GM13976 (cell line): ENCODE results near the gene CCDC170.
"Not testable (repeated sequence)": the region's sequence is repeated elsewhere in the genome, so short reads cannot be mapped to it uniquely, and the experiment has no call there.

Experiments
- DNase-seq: peaks from one replicate; pipeline ENCODE4 v3.0.0; 2012; ENCODE audit warnings: low spot score
- CTCF ChIP-seq: IDR thresholded peaks from 2 replicates; pipeline ENCODE4 v1.5.1; 2012; ENCODE audit warnings: borderline replicate concordance, mild to moderate bottlenecking; ENCODE audit not compliant: insufficient read depth; ENCODE audit errors: extremely low read depth, missing control alignments, control extremely low read depth
- in situ Hi-C: fragments of 300-500 bp; cut with MboI; formaldehyde crosslinking; loops from one replicate; pipeline ENCODE4 v1.12.0; 2022; ENCODE audit warnings: low sequenced_read_pairs, mixed read lengths, inconsistent platforms; ENCODE audit not compliant: unreplicated experiment

CCDC170 gene

GRCh38 chr6:151537556-151537955 lies 43.7 kb downstream of the CCDC170 start:
- no peak for DNase-seq
- no peak for TF ChIP-seq CTCF
- in situ Hi-C loops = no loop called here

DNA sequence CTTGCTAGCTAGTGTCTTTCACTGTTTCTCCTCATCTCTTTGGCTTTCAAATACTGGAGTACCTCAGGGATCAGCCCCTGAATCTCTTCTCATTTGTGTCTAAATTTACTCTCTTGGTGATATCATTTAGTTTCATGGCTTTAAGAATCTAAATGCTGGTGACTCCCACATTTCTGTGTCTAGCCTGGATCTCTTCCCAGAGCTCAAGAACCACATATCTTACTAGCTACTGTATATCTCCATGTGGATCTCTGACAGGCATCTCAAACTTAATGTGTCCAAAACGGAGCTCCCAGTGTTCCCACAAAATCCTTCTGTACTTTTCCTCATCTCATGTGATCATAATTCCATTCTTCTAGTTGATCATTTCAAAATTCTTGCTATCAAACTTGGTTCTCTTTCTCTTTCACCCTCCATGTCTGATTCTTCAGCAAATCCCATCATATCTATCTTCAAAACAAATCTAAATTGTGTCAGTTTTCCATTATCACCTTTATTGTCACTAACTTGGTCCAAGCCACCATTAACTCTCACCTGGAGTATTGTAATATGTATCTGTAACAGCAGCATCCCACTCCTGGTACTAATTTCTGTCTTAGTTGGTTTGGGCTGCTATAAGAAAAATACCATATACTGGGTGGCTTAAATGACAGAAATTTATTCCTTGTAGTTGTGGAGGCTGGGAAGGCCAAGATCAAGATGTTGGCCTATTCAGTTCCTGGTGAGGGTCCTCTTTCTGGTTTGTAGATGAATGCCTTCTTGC lies 45.9 kb downstream of the CCDC170 start:
- in situ Hi-C loops = no loop called here
- DNase-seq = no peak
- TF ChIP-seq CTCF = no peak

DNA sequence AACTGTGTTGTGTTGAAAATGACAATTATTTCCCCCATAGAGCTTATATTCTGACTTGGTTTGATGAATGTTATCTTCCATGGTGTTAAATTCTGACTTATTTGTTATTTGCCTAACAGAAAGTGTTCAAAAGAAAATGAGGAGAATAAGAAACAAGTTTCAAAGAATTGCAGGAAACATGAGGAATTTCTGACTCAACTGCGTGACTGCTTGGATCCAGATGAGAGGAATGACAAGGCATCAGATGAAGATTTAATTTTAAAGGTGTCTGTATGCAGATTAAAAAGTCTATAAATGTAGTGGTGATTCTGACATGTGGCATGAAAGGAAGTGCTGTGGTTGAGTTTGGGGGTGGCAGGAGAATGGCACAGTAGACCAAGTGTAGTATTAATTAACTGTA lies 50.6 kb downstream of the CCDC170 start:
- no peak for DNase-seq
- no peak for TF ChIP-seq CTCF
- in situ Hi-C loops = no loop called here

DNA sequence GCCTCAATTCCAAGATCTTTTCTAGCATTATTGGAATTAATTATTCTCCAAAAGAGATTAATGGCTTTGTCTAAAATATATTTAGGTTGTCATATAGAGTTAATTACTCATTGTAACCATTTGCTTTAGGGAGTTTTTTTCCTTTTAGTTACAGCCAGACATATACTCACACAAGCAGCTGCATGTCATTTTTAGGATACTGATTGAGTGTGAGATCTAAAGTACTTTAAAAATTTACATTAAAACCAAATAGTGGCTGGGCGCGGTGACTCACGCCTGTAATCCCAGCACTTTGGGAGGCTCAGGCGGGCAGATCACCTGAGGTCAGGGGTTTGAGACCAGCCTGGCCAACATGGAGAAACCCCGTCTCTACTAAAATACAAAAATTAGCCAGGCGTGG lies 51.1 kb downstream of the CCDC170 start:
- DNase-seq, in situ Hi-C loops: not testable (repeated sequence)

DNA sequence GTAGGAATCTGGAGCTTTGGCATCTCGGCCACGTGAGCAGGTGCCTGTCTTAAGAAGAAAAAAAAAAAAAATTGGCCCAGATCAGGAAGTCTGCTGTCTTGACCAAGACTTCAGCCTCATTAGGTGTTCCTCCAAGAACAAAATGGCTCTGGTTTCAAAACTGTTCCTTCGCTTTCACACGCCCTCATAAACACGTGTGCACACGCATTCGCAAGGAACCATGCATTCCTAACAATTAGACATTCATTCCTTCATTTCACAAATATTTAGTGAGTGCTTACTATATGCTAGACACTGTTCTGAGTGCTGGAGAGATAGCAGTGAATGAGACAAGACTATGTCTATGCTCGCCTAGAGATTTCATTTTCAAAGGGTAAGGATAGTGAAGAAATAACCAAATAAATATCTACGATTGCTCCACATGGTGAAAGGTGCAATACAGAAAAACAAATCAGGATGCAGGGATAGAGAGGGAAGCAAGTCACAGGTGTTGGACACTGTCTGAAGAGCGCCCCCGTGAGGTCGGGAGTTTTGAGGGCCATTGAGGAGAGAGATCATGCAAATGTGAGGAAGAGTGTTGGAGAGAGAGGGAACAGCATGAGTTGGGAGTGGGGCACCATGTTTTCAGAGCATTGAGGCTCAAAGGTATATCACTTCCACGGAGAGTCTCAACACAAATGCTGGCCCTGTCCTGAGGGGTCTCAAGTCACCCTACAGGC lies 53.3 kb downstream of the CCDC170 start:
- DNase-seq = no peak
- TF ChIP-seq CTCF = no peak
- in situ Hi-C loops = no loop called here

GRCh38 chr6:151548201-151548600 lies 54.4 kb downstream of the CCDC170 start:
- TF ChIP-seq CTCF = no peak
- in situ Hi-C loops = no loop called here
- DNase-seq = no peak

DNA sequence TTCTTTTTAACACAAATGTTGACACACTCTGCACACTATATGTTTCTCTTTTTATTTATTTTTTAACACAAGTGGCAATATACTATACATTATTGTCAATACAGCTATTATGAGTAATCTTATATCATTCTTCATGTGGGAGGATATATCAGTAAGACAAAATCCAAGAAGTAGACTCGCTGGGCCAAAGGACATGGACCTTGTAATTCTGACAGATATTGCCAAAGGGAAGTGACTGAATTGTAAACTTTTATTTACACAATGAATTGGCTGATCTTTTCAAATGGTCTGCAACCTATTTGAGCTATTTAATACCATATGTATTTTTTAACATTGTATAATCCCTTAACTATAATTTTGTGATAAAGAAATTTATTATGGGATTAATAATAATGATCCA lies 56.0 kb downstream of the CCDC170 start:
- TF ChIP-seq CTCF = no peak
- no peak for DNase-seq
- in situ Hi-C loops = no loop called here
